Measurements from ENCODE around the gene FABP3. TPM values are rescaled to one million over a fixed set of nuclear protein-coding genes. Genes with fewer than 3 reads are reported as not detected.

Gene FABP3
- total RNA-seq, 4 donors from 2014 or later: 2.3 to 6.6 (median 5.4) TPM; not detected in 1

GRCh38 chr1:31413405-31414001, 40.6 kb upstream of the FABP3 start:
- peak; percentile 86 to 89 for DNase-seq
- TF ChIP-seq CTCF (IDR thresholded peaks at IDR 0.05) (no peak), POLR2A (IDR thresholded peaks at IDR 0.05) (peak in 1 of 2 donors; percentile 12)
- H3K36me3 ChIP-seq: no peaks in the 10 kb centered on the region
- no peaks in the 10 kb centered on the region for H3K27me3 ChIP-seq
- H3K27ac ChIP-seq: peak overlapping the region; percentile 80 to 94 (median 84)
- H3K9me3 ChIP-seq: no peaks in the 10 kb centered on the region
- H3K4me1 ChIP-seq: peaks cover 5 to 16% of the 10 kb centered on the region in 2 donors
- whole genome bisulfite sequencing, 2 donors: 0% methylated on average over 35 to 45 of the region's 54 CpGs
- H3K4me3 ChIP-seq (replicated peaks in 1 of 3): peak overlapping the region; percentile 49 to 85 (median 80)
- intact Hi-C loops (cut with DNase I): no loop called here

- intact Hi-C loops (cut with DNase I): no loop called here
- peaks cover 5 to 16% of the 10 kb centered on the region in 2 donors for H3K4me1 ChIP-seq
- H3K9me3 ChIP-seq: no peaks in the 10 kb centered on the region
- no peaks in the 10 kb centered on the region for H3K27me3 ChIP-seq
- DNase-seq: peak; percentile 61 to 64
- WGBS, 2 donors: 1 to 6% methylated on average over 22 to 23 of the region's 63 CpGs
- TF ChIP-seq POLR2A (IDR thresholded peaks at IDR 0.05): peak; percentile 32 to 65
- no peak for TF ChIP-seq CTCF (IDR thresholded peaks at IDR 0.05)
- peak within 1 kb of the TSS; percentile 80 to 94 (median 84) for H3K27ac ChIP-seq
- no peaks in the 10 kb centered on the region for H3K36me3 ChIP-seq
- peak within 1 kb of the TSS; percentile 49 to 85 (median 80) for H3K4me3 ChIP-seq (replicated peaks in 1 of 3)
These were observed 40.0 kb upstream of the FABP3 start, which contains the start of gene SERINC2 for GRCh38 chr1:31412732-31413404. SERINC2 (plus strand) TSS chr1:31413213; CDS start chr1:31413266, 53 bp downstream.

GRCh38 chr1:31412205-31412604, 39.3 kb upstream of the FABP3 start:
- H3K27ac ChIP-seq: no peak overlapping the region
- H3K27me3 ChIP-seq: no peaks in the 10 kb centered on the region
- intact Hi-C loops (cut with DNase I): no loop called here

GRCh38 chr1:31410871-31411270, 38.0 kb upstream of the FABP3 start:
- H3K27me3 ChIP-seq: no peaks in the 10 kb centered on the region
- H3K9me3 ChIP-seq: no peaks in the 10 kb centered on the region
- no peak for DNase-seq
- intact Hi-C loops (cut with DNase I): no loop called here
- H3K4me1 ChIP-seq: peaks cover 5 to 16% of the 10 kb centered on the region in 2 donors
- no peak overlapping the region for H3K27ac ChIP-seq
- H3K36me3 ChIP-seq: no peaks in the 10 kb centered on the region
- 80 to 82% methylated on average over 4 of the region's 4 CpGs for WGBS, 2 donors
- TF ChIP-seq POLR2A (IDR thresholded peaks at IDR 0.05) (no peak), CTCF (IDR thresholded peaks at IDR 0.05) (no peak)
- H3K4me3 ChIP-seq (replicated peaks in 1 of 3): no peak overlapping the region

More at GRCh38 chr1:31412205-31412604, 39.3 kb upstream of the FABP3 start:
- Histone ChIP-seq H3K9me3 (no peaks in the 10 kb centered on the region), H3K36me3 (no peaks in the 10 kb centered on the region), H3K4me1 (peaks cover 5 to 16% of the 10 kb centered on the region in 2 donors), H3K4me3 (replicated peaks in 1 of 3) (peak overlapping the region in 1 of 3 donors; percentile 80)
- WGBS, 2 donors: 52 to 56% methylated on average over 1 to 2 of the region's 2 CpGs
- DNase-seq: no peak
- TF ChIP-seq CTCF (IDR thresholded peaks at IDR 0.05) (no peak), POLR2A (IDR thresholded peaks at IDR 0.05) (no peak)
